Stimulated activated CD8-positive, alpha-beta memory T cell treated with anti-CD3 and anti-CD28 coated beads, Interleukin-2, amount 100 ng/mL, for 48 hours (primary cell): ENCODE results near the gene ARHGEF17.

Experiments used
- DNase-seq, 2 donors: peaks; one replicate each; pipeline ENCODE4 v3.0.0-alpha.2; 2020; ENCODE audit warnings: low read depth in 2 of 2

The ARHGEF17 gene

DNA sequence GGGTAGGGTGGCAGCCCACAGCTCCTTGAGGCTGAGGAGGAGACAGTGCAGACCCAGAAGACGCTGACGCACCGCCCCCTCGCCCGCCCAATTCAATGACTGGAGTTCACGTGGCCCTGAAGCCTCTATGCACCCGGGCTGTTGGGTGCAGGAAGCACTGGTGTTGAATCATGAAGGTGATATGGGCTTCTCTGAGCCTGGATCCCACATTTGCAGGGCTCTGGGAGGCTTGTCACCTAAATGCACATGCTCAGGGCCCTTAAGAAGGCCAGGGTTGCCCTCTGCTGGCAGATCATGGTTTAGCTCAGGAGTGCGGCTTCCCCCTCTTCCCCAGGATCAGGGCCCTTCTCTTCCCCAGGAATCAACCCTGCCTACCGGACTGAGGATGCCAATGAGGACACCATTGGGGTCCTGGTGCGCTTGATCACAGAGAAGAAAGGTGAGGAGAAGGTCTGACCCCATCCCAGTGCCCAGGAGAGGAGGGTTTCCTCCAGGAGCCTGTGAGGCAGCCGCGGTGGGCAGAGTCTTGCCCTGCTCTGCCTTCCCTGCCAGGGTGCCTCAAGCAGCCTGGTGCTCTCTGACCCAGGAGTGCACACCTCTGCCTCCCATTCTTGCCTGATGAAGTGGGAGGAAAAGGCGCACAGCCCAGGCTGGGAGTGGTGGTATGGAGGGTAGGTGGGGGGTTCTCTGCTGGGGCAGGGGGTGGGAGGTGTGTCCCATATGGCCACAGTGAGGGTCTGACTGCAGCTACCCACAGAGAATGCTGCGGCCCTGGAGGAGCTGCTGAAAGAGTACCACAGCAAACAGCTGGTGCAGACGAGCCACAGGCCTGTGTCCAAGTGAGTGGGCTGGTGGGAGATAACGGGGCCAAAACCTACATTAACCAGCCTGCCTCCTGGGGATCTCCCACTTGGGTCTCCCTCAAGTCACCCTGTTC lies 85.7 kb downstream of the ARHGEF17 start:
- DNase-seq = peak in 1 of 2 donors; percentile 39

DNA sequence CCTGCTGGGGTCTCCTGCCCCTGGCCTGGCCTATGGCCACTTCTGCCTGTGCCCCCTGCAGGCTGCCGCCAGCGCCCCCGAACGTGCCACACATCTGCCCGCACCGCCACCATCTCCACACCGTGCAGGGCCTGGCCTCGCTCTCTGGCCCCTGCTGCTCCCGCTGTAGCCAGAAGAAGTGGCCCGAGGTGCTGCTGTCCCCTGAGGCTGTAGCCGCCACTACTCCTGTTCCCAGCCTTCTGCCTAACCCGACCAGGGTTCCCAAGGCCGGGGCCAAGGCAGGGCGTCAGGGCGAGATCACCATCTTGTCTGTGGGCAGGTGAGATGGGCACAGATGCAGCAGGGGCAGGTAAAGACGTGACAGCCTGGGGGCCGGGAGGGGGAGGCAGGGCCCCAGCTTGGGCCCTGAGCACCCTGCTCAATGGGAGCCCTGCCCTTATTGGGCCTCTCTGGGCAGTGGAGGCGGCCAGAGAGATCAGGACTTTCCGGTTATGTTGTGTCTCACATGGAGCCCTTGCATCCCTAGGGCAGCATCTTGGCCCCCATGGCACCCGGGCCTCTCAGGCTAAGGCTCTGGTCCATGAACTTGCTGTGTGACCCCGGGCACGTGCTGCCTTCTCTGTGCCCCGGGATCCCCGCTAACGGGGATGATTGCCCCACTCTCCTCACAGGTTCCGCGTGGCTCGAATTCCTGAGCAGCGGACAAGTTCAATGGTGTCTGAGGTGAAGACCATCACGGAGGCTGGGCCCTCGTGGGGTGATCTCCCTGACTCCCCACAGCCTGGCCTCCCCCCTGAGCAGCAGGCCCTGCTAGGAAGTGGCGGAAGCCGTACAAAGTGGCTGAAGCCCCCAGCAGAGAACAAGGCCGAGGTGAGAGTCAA lies 86.6 kb downstream of the ARHGEF17 start:
- no peak for DNase-seq

DNA sequence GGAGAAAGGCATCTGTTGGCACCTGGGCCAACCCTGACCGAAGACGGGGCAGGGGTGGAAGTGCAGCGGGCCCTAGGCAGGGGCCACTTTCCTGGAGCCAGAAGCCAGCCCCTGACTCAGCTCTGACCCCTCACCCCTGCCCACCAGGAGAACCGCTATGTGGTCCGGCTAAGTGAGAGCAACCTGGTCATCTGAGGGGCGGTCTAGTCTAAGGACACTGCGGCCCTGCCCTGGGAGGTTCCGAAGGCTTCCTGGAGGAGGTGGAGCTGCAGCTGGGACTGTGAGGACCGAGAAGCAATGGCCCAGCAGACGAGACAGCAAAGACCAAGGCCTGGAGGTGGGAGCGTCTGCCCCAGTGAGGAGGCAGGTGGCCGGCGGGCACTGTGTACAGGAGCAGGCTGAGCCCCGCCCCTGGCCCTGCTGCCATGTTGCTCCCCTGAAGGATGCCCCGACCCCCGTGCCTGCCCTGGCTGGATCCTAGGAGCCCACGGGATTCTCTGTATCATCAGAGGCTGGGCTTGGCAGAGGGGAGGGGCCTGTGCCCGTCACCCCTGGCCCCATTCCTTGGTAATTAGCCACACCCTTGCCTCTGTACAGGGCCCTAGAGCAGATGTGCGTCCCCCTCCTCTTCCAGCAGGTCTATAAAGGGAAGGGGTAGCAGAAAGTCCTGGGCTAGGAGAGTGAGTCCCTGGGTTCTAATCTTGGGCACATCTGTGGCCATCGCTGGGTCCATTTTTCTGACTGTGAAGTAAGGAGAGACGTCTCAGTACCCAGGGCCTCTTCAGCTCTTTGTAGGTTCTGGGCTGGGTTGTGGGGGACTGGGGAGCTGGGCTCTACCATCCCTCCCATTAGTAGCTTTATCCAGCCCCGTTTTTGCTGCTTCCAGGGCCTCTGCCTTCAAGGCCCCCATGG lies 87.5 kb downstream of the ARHGEF17 start:
- no peak for DNase-seq

DNA sequence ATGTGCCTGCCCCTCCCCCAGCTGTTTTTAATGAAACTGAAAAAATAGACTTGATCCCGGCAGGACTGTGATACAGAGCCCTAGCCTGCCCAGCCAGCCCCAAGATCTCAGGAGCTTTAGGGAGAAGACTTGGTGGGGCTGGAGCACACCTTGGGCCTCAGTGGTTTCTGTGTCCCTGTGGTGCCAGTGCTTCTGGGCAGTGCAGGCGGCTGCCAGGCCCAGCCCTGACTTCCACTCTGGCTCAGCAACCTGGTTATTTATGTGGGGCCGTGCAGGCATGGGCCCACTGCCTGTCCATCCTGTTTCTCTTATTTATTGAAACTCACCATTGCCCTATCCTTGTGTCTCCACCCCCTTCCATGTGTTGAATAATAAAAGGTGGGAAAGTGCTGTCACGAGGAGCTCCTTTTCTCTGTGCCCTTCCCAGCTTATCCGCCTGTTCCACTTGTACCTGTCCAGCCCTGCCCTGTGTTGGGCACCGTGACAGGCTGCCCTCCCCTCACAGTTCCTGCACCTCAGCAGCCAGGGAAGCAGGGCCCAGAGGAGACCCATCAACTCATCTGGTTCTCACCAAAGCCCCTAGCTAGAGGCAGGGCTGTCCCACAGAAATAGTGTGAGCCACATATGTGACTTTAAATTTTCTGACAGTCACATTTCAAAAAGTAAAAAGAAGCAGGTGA lies 88.3 kb downstream of the ARHGEF17 start:
- DNase-seq = no peak

DNA sequence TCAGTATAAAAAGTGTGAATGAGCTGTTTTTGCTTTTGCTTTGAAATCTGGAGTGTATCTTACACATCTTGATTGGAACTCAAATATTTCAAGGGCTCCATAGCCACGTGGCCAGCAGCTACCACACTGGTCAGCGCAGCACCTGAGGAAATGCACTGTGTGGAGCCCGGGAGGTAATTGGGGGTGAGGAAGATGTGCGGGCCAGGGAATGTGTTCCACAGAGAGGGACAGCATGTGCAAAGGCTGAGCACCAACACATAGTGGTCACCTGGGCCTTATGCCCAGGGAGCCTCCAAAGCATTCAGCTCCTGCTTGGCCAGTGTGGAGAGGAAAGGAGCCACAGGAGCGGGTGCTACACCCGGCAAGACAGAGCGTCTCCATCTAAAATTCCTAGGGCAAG lies 88.9 kb downstream of the ARHGEF17 start:
- DNase-seq = no peak

DNA sequence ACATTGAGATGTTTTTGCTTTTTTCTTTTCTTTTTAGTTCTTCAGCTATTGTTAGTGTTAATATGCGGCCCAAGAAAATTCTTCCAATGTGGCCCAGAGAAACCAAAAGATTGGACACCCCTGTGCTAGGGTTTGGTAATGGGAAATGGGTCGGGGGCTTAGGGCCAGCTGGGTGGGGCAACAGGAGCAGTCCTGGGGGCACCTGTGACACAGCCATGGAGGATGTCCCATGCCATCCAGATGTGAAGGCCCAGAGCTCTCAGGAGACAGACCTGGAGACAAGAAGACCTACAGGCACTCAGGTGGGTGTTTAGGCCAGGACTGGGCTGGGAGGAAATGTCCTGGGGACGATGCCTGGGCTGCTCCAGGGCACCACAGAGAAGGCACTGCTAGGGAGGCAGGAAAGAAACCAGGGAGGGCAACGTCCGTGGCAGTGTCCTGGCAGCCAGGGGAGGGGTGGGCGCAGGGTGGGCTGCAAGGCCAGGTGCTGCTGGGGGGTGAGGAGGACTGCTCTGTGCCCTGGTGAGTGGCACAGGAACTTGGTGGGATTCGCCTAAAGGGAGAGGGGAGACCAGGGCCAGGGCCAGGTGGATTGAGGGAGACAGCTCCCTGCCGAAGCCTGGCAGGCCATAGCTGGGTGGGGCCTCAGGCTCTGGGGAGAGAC lies 89.5 kb downstream of the ARHGEF17 start:
- no peak for DNase-seq

DNA sequence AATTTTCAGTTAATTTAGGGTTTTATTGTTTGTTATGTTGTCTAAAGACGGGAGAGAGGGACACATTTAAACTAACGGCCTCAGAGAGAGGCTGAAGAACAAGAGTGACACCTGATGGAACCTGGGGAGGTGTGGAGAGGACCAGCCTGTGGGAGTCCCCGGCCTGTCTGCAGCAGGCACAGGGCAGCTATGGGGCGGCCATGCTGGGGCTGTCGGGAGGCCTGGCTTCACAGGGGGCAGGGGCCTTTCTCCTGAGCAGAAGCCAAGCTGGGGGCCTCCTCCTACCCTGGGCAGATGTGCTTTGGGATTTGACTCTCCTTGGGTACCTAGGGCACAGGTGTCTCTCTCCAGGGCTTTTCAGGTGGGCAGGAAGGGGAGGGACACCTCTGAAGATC lies 90.1 kb downstream of the ARHGEF17 start:
- no peak for DNase-seq

DNA sequence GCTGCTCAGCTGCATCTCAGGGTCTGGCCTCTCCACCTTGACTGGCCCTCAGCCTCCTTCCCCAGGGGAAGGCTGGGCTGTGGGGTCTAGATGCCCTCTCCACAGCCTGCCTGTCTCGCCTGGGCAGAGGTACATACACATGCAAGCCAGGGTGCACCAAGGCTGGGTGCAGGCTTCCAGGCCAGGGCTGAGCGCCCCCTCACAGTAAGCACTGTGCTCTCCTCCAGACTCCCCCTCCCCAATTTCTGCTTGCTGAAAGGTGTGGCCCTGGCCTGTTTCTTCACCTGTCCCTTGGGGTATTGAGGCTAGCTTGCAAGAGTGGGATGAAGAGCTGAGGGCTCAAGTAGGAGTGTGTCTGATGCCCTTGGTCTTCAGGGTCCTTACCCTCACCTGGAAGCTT lies 90.6 kb downstream of the ARHGEF17 start:
- no peak for DNase-seq

DNA sequence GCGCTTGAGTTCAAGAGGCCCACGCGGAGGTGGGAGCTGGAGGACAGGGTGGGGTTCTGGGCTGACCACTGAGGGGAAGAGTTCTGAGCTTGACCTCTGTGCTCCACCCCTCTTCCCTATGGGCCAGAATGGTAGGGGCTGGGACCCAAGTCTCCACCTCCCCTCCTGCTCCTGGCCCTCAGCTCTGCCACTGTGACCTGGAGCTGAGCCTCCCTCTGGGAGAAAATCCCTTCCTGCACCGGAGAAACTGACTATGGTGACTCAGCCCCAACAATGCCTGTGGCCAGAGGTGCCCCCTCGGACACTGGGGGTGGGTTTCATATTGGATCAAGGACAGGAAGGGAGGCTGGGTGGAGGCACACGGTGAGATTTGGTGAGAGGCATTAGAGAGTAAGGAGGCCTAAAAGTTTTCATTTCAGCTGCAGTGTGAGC lies 91.1 kb downstream of the ARHGEF17 start:
- DNase-seq = no peak

DNA sequence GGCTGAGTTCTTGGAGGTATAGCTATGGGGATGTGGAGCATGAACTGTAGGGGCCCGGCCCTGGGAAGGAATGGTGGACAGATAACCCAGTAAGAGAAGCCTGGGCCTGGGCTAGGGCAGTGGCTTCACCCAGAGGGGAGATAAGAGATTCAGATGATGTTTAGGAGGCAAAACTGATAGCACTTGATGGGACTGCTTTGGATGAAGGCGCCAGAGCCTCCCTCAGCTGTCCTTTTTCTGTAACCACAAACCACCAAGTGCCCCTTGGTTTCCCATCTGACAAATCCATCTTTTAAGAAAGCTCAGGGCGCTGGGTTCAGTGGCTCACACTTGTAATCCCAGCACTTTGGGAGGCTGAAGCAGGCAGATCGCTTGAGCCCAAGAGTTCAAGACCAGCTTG lies 91.6 kb downstream of the ARHGEF17 start:
- no peak for DNase-seq

DNA sequence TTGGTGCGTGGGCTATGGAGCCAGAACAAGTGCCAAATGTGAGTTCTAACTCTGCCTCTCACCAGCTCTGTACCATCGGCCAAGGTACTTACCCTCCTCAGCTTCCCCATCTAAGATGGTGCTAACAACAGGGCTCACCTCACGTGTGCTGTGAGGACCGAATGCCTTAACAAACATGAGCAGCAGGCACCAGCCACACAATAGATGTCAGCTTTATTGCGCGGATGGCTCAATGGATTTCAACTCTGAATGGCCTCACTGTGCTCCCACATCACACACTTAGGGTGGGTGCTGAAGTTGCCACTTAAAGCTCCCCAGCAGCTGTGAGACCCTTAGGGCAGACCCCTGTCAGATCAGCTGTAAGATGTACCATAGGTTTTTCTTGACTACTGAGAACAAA lies 92.2 kb downstream of the ARHGEF17 start:
- DNase-seq = no peak

DNA sequence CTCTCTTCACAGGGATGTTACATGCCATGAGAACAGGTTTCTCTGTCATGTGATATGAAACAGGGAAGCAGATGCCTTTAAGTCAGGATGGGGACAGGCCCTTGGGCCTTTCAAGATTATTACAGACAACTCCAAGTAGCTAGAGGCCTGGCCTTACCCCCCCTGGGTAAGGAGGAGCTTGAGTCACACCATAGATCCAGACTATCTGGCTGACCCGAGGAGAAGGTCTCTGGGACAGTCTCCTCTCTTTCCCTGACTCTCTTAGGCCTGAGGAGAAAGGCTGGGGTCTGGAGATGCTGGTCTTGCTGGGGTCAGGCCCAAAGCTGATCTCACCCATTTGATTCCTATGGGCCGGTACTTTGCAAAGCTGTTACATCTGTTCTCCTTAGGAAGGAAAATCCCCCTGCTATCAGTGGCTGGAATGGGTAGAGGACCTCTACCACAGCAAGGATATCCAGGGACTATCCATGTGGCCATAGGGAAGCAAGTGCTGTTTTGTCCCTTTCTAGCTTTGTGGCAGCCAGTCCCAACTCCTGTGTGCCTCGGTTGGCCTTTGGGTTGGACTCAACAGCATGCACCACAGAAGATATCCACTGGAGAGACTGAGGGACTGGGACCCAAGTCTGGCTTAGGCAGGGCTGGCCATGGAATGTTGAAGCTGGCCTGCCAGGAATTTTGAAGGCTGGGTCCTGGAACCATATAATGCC lies 93.3 kb downstream of the ARHGEF17 start:
- no peak for DNase-seq

DNA sequence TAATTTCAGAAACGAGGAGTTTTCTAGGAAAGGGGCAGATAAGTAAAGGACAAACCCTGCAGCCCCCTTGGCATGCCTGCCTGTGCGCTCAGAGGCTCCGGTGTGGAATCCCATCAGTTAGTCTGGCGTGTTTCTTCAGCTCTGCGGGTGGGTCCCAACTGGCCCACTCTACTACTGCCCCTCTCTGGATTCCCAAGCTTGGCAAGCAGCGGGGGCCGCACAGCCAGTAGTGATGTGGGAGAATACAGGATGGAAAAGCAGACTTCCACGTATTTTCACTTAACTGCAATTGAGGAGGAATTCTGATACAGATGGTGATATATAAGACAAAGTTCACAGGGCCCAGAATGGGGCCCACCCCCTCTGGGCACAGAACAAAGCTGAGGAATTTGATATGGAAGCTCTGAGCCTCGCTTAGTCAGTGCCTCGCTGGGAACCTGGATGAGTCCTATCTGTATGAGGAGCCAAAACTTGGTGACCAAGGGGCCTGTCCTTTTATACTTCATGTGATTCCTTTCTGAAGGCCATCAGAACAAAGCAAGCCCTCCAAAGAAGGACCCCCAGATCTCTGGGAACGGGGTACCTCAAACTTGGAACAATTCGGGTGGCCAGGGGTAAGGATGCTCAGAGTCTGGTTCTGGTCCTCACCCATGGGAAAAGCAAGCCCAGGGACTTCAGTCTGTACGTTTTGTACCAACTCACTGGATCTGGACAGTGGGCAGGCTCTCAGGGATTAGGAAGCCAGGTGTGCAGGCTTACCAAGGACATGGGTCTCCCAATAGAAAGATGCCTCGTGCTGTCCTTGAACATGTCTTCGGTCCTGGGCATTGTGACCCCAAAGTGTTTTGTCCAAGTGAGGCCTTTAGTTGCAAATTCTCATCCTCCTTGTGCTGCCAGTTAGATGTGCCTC lies 94.1 kb downstream of the ARHGEF17 start:
- DNase-seq = no peak

DNA sequence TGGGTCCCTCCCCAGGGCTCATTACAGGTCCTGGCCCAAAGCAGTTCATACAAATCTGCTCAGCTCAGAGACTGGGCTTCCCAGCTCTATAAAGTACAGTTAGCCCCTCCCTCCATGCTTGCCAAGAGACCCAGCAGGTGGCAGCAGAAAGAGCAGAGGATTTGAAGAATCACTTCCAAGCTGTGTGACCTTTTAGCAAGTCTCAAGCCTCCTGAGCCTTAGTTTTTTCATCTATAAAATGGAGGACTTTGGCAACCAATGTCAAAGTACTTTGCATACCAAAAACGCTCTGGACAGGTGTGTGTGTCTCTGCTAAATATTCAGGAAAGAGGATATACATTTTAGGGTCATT lies 94.7 kb downstream of the ARHGEF17 start:
- DNase-seq = no peak

DNA sequence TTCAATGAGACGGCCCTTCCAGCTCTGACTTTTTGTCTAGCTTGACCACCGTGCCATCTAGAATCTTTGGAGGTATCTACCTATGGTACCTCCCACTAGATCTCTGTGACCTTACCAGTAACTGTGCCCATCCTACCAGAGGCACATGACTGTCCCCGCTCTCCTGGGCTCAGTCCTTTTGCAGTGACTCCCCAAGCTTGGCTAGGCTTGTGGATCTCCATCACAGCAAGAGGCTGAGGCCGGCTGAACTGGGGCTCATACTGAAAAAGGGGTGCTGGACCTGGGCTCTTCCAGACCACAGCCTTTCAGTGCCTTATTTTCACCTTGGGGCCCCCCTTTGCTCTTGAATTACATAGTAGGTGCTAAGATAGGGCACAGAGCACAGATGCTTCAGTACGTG lies 95.5 kb downstream of the ARHGEF17 start:
- no peak for DNase-seq

DNA sequence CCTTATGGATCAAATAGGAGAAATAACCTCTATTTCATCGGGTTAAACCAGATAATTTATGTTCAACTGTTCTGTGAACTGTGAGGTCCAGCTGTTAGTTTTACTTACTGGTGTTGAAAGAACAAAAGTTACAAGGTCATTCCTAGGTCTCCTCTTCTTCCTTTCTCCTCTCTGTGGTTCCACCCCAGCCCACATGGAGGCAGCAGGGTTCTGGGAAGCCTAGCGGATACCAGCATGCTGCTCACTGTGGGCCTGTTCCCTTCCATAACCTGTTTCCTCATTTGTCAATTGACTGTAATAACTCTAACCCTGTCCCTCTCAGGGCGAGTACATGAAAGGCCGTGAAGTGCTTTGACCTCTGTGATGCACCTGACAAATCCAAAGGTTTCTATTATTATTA lies 96.0 kb downstream of the ARHGEF17 start:
- no peak for DNase-seq

DNA sequence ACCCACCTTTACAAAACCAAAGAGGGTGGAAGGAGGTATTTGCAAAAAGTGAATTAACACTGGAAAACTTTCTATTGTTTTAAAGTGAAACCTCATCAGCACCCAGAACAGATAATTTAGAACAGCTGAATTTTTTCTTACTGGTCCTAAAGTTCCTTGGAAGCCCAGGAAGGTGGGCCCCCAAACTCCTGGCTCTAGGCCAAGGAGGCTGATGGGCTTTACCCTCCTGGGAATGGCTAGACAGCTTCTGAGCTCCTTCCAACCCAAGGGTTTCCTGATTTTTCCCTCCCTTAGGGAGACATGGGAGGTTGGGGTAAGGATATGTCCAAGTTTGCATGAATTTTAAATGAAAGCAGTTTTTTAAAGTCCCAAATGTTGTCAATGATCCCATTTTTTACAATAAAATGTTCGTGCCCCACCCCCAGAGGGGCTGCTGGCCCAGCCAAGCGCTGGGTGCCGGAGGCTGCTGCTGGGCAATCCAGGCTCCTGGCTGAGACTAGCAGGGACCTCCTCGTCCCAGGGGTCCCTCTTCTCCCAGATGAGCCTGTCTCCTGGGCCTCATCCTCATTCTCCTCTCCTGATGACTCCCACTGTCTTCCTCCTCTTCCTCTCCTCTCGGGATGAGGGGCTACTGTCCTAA lies 96.5 kb downstream of the ARHGEF17 start:
- DNase-seq = no peak

DNA sequence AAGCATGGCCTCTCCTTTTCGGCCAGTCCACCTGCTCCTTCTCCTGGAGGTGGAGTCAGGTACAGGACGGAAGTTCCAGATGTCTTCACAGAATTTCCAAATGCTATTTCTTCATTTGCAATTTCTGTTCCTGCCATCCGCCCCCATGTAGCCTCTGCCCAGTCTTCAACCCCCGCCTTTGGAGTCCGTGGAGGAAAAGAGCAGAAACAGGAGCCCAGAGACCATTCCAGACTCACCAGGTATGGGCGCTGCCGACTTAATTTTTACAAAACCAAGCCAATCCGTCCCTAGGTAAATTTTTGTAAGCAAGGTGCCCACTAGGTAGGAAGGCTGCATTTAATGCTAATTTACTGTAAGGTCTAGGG lies 97.1 kb downstream of the ARHGEF17 start:
- DNase-seq = no peak

DNA sequence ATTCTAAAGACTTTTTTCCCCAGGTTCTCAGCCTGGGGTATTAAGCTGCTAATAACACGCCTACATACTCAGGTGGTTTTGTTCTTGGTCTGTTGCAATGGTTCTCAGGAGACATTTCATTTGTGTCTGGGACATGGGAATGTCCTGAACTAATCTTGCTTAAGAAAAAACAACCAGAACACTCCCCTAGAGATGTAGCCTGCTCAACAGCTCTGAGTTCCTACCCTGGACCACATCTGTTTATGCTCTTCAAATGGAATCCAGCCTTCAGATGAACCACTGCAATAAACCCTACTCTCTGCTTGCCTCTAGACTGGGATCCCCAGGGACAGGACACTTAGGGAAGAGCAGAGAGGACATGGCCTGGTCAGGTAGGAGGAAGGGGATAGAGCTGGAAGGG lies 98.1 kb downstream of the ARHGEF17 start:
- DNase-seq = no peak
